Neural cell (in vitro differentiated cells): ENCODE measurements around the gene CCDC12.

Experiments used
- EP300 ChIP-seq: fragments of 450-650 bp; conservative IDR thresholded peaks from 2 replicates; pipeline ENCODE4 v1.6.1; 2014; ENCODE audit warnings: antibody characterized with exemption, mild to moderate bottlenecking, moderate library complexity; ENCODE audit not compliant: poor library complexity, severe bottlenecking
- EZH2 ChIP-seq: fragments of 200-600, 300-800 bp; shearing (Covaris generic), sonication (generic); IDR thresholded peaks from 2 replicates; pipeline ENCODE4 v1.6.1; 2014; ENCODE audit warnings: antibody characterized with exemption, low read length, borderline replicate concordance, mild to moderate bottlenecking; ENCODE audit not compliant: insufficient read depth, poor library complexity, severe bottlenecking
- POLR2AphosphoS5 ChIP-seq: IDR thresholded peaks from 2 replicates; pipeline ENCODE4 v1.6.1; 2012
- RAD21 ChIP-seq: fragments of 450-650 bp; conservative IDR thresholded peaks from 2 replicates; pipeline ENCODE4 v1.6.1; 2014; ENCODE audit warnings: antibody characterized with exemption, mild to moderate bottlenecking, moderate library complexity
- TAF1 ChIP-seq: IDR thresholded peaks from 2 replicates; pipeline ENCODE4 v1.6.1; 2012; ENCODE audit warnings: low read depth
- TF ChIP-seq, protein P1 (sequence below): fragments of 450-650 bp; IDR thresholded peaks from 2 replicates; pipeline ENCODE4 v1.5.1; 2014; ENCODE audit warnings: antibody characterized with exemption, mild to moderate bottlenecking, moderate library complexity; ENCODE audit not compliant: poor library complexity, severe bottlenecking
- TF ChIP-seq, protein P2 (sequence below): IDR thresholded peaks from 2 replicates; pipeline ENCODE4 v1.6.1; 2012; ENCODE audit warnings: borderline replicate concordance

DNA sequence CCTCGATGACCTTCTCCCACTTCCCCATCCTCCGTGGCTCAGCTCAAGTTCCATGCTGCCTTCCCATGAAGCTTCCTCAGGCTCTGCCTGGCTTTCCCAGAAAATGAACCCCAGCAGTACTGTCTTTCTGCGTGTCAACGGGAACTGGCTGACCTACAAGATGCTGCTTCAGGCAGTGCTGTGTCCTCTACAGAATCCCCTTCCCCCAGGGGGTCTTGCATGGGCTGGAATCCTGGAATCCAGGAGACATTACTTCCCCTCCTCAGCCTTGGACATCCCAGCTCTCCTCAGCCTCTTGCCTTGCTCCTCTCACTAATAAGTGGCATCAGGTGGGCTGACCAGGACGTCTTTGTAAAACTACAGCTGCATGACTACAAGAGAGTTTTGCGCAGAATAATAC lies 5.4 kb downstream of the CCDC12 start:
- TF ChIP-seq EZH2 (no peak), POLR2AphosphoS5 (no peak), EP300 (no peak), TAF1 (no peak), RAD21 (no peak)
- TF ChIP-seq, protein P1, sequence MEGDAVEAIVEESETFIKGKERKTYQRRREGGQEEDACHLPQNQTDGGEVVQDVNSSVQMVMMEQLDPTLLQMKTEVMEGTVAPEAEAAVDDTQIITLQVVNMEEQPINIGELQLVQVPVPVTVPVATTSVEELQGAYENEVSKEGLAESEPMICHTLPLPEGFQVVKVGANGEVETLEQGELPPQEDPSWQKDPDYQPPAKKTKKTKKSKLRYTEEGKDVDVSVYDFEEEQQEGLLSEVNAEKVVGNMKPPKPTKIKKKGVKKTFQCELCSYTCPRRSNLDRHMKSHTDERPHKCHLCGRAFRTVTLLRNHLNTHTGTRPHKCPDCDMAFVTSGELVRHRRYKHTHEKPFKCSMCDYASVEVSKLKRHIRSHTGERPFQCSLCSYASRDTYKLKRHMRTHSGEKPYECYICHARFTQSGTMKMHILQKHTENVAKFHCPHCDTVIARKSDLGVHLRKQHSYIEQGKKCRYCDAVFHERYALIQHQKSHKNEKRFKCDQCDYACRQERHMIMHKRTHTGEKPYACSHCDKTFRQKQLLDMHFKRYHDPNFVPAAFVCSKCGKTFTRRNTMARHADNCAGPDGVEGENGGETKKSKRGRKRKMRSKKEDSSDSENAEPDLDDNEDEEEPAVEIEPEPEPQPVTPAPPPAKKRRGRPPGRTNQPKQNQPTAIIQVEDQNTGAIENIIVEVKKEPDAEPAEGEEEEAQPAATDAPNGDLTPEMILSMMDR = no peak
- TF ChIP-seq, protein P2, sequence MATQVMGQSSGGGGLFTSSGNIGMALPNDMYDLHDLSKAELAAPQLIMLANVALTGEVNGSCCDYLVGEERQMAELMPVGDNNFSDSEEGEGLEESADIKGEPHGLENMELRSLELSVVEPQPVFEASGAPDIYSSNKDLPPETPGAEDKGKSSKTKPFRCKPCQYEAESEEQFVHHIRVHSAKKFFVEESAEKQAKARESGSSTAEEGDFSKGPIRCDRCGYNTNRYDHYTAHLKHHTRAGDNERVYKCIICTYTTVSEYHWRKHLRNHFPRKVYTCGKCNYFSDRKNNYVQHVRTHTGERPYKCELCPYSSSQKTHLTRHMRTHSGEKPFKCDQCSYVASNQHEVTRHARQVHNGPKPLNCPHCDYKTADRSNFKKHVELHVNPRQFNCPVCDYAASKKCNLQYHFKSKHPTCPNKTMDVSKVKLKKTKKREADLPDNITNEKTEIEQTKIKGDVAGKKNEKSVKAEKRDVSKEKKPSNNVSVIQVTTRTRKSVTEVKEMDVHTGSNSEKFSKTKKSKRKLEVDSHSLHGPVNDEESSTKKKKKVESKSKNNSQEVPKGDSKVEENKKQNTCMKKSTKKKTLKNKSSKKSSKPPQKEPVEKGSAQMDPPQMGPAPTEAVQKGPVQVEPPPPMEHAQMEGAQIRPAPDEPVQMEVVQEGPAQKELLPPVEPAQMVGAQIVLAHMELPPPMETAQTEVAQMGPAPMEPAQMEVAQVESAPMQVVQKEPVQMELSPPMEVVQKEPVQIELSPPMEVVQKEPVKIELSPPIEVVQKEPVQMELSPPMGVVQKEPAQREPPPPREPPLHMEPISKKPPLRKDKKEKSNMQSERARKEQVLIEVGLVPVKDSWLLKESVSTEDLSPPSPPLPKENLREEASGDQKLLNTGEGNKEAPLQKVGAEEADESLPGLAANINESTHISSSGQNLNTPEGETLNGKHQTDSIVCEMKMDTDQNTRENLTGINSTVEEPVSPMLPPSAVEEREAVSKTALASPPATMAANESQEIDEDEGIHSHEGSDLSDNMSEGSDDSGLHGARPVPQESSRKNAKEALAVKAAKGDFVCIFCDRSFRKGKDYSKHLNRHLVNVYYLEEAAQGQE = no peak
